ENCODE results near the gene VCL. TPM values are rescaled to one million over a fixed set of nuclear protein-coding genes. Genes with fewer than 3 reads are reported as not detected.

Gene VCL
- total and polyA plus RNA-seq, 9 of the 15 experiments (the other 6 are each of a cell fraction or from before 2014, with no cell fraction given) = 29.8 to 186 (median 76.4) TPM

- TF ChIP-seq CLOCK (CRISPR knock-in tag; IDR thresholded peaks at IDR 0.05; ENCODE audit: borderline replicate concordance) = no peak
- TF ChIP-seq E2F5 (CRISPR knock-in tag; IDR thresholded peaks at IDR 0.05) = no peak
- no peak for TF ChIP-seq RFX7 (CRISPR knock-in tag; IDR thresholded peaks at IDR 0.05)
- peak; percentile 72 for TF ChIP-seq LCOR (CRISPR knock-in tag; IDR thresholded peaks at IDR 0.05)
- no peak for TF ChIP-seq SAFB2 (IDR thresholded peaks at IDR 0.05; ENCODE audit: borderline replicate concordance, low read depth, low read length, severe bottlenecking)
- TF ChIP-seq HOMEZ (CRISPR knock-in tag; IDR thresholded peaks at IDR 0.05) = no peak
- no peak for TF ChIP-seq FOXK1 (CRISPR knock-in tag; IDR thresholded peaks at IDR 0.05; ENCODE audit: borderline replicate concordance)
- no peak for TF ChIP-seq GTF2F1 (IDR thresholded peaks at IDR 0.05; ENCODE audit: low read depth, low read length)
- TF ChIP-seq ZNF384 (IDR thresholded peaks at IDR 0.05; ENCODE audit: low read depth, low read length) = no peak
- TF ChIP-seq MEF2A (IDR thresholded peaks at IDR 0.05; ENCODE audit: control insufficient read depth, low read depth, low read length) = peak; percentile 84
- TF ChIP-seq ZNF584 (CRISPR knock-in tag; IDR thresholded peaks at IDR 0.05; ENCODE audit: low read depth) = no peak
- TF ChIP-seq PRDM10 (IDR thresholded peaks at IDR 0.05; ENCODE audit: partially characterized antibody) = peak; percentile 18
- TF ChIP-seq MECOM (CRISPR knock-in tag; IDR thresholded peaks at IDR 0.05) = no peak
- no peak for TF ChIP-seq NFE2L1 (tag; IDR thresholded peaks at IDR 0.05; ENCODE audit: borderline replicate concordance, low read depth)
- TF ChIP-seq MTF1 (CRISPR knock-in tag; IDR thresholded peaks at IDR 0.05; ENCODE audit: borderline replicate concordance) = no peak
- TF ChIP-seq CTCF (IDR thresholded peaks at IDR 0.05 in 2 of 3, conservative IDR thresholded peaks at IDR 0.05 in 1 of 3; ENCODE audit: insufficient read depth in 2 of 3, low read depth in 1 of 3, low read length in 3 of 3) = peak; percentile 66 to 98 (median 78)
- TF ChIP-seq ZNF347 (CRISPR knock-in tag; IDR thresholded peaks at IDR 0.05; ENCODE audit: low read depth) = no peak
These were observed 155.2 kb downstream of the VCL start (continued) for GRCh38 chr10:74153123-74153522.

Measured in K562 (cell line).